ENCODE results near the gene JAG1.

The JAG1 gene

DNA sequence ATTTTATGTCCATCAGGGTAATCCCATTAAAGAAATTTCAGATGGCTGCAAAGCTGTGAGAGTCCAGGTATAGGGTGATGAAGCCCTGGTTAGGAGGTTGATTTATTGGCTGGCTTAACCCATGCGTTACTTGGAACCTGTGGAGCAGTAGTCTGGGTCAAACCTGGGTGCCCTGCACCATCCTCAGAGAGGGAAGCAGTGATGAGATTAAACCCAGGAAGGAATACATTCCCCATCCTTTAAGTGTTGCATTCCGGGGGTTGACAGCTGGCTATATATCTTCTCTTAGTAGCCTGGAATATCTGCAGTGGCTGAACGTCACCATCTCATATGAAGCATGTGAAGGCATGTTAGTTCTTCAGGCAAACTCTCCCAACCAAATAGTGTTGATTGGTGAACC lies 44.9 kb upstream of the JAG1 start:
- no peak for TF ChIP-seq RARB (CRISPR knock-in tag; IDR thresholded peaks at IDR 0.05)
- TF ChIP-seq ESRRG (CRISPR knock-in tag; IDR thresholded peaks at IDR 0.05) = no peak
- no peak for TF ChIP-seq OSR1 (CRISPR knock-in tag; IDR thresholded peaks at IDR 0.05)
- no peak for TF ChIP-seq TCF4 (CRISPR knock-in tag; IDR thresholded peaks at IDR 0.05; ENCODE audit: borderline replicate concordance)
- no peak for TF ChIP-seq TOX (CRISPR knock-in tag; IDR thresholded peaks at IDR 0.05; ENCODE audit: borderline replicate concordance)
- TF ChIP-seq, protein P1, sequence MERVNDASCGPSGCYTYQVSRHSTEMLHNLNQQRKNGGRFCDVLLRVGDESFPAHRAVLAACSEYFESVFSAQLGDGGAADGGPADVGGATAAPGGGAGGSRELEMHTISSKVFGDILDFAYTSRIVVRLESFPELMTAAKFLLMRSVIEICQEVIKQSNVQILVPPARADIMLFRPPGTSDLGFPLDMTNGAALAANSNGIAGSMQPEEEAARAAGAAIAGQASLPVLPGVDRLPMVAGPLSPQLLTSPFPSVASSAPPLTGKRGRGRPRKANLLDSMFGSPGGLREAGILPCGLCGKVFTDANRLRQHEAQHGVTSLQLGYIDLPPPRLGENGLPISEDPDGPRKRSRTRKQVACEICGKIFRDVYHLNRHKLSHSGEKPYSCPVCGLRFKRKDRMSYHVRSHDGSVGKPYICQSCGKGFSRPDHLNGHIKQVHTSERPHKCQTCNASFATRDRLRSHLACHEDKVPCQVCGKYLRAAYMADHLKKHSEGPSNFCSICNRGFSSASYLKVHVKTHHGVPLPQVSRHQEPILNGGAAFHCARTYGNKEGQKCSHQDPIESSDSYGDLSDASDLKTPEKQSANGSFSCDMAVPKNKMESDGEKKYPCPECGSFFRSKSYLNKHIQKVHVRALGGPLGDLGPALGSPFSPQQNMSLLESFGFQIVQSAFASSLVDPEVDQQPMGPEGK (CRISPR knock-in tag; IDR thresholded peaks at IDR 0.05; ENCODE audit: borderline replicate concordance) = no peak
- no peak for TF ChIP-seq BACH2 (CRISPR knock-in tag; IDR thresholded peaks at IDR 0.05; ENCODE audit: borderline replicate concordance)
- TF ChIP-seq PPARA (CRISPR knock-in tag; IDR thresholded peaks at IDR 0.05; ENCODE audit: borderline replicate concordance) = no peak
- TF ChIP-seq, protein P2, sequence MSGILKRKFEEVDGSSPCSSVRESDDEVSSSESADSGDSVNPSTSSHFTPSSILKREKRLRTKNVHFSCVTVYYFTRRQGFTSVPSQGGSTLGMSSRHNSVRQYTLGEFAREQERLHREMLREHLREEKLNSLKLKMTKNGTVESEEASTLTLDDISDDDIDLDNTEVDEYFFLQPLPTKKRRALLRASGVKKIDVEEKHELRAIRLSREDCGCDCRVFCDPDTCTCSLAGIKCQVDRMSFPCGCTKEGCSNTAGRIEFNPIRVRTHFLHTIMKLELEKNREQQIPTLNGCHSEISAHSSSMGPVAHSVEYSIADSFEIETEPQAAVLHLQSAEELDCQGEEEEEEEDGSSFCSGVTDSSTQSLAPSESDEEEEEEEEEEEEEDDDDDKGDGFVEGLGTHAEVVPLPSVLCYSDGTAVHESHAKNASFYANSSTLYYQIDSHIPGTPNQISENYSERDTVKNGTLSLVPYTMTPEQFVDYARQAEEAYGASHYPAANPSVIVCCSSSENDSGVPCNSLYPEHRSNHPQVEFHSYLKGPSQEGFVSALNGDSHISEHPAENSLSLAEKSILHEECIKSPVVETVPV (CRISPR knock-in tag; IDR thresholded peaks at IDR 0.05) = no peak

DNA sequence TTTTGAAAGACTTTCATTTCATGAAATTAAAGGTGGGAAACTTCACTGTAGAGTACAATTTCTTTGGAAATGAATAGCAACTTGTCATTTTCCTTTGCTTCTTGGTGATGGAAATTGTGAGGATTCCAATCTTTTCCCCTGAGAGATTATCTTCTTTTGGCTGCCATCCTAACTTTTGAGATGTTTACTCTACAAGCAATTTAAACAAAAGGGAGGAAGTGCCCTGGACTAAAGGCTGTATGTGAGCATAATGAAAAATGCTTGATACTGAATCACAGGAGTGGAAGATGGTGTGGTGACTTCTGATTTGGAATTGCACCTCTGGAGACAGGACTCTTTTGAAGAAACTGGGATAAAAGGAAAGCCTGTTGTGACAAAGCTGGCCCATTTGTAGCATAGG lies 43.1 kb upstream of the JAG1 start:
- no peak for ATAC-seq
- TF ChIP-seq, protein P2 (CRISPR knock-in tag; IDR thresholded peaks at IDR 0.05) = no peak
- TF ChIP-seq ISL1 (CRISPR knock-in tag; IDR thresholded peaks at IDR 0.05) = peak; percentile 61

More for the DNA sequence above, 44.9 kb upstream of the JAG1 start:
- peak; percentile 30; the same call in 1 of the 3 replicates for ATAC-seq

DNA sequence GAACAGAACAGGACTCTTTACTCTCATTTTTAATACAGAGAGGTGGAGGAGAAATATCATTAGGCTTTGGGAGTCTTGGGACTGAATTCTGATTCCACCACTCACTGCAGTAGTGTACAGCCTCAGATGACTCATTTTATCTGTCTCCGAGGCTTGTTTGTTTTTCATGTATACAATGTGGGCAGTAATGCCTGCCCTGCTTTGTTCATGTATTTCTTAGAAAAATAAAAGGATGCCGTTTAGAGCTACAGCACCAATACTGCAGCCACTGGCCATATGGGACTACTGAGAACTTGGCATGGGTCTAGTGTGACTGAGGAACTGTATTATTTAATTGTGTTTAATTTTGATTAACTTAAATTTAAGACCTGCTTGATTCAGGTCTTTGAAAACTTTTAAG lies 41.2 kb upstream of the JAG1 start:
- ATAC-seq = peak; percentile 75
- TF ChIP-seq, protein P2 (CRISPR knock-in tag; IDR thresholded peaks at IDR 0.05) = no peak
- TF ChIP-seq RARB (CRISPR knock-in tag; IDR thresholded peaks at IDR 0.05) = no peak
- TF ChIP-seq CSDC2 (CRISPR knock-in tag; IDR thresholded peaks at IDR 0.05) = no peak
- TF ChIP-seq ZNF70 (CRISPR knock-in tag; IDR thresholded peaks at IDR 0.05) = no peak
- no peak for TF ChIP-seq SNAI2 (CRISPR knock-in tag; IDR thresholded peaks at IDR 0.05)
- TF ChIP-seq, protein P3, sequence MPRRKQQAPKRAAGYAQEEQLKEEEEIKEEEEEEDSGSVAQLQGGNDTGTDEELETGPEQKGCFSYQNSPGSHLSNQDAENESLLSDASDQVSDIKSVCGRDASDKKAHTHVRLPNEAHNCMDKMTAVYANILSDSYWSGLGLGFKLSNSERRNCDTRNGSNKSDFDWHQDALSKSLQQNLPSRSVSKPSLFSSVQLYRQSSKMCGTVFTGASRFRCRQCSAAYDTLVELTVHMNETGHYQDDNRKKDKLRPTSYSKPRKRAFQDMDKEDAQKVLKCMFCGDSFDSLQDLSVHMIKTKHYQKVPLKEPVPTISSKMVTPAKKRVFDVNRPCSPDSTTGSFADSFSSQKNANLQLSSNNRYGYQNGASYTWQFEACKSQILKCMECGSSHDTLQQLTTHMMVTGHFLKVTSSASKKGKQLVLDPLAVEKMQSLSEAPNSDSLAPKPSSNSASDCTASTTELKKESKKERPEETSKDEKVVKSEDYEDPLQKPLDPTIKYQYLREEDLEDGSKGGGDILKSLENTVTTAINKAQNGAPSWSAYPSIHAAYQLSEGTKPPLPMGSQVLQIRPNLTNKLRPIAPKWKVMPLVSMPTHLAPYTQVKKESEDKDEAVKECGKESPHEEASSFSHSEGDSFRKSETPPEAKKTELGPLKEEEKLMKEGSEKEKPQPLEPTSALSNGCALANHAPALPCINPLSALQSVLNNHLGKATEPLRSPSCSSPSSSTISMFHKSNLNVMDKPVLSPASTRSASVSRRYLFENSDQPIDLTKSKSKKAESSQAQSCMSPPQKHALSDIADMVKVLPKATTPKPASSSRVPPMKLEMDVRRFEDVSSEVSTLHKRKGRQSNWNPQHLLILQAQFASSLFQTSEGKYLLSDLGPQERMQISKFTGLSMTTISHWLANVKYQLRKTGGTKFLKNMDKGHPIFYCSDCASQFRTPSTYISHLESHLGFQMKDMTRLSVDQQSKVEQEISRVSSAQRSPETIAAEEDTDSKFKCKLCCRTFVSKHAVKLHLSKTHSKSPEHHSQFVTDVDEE (CRISPR knock-in tag; IDR thresholded peaks at IDR 0.05) = no peak

DNA sequence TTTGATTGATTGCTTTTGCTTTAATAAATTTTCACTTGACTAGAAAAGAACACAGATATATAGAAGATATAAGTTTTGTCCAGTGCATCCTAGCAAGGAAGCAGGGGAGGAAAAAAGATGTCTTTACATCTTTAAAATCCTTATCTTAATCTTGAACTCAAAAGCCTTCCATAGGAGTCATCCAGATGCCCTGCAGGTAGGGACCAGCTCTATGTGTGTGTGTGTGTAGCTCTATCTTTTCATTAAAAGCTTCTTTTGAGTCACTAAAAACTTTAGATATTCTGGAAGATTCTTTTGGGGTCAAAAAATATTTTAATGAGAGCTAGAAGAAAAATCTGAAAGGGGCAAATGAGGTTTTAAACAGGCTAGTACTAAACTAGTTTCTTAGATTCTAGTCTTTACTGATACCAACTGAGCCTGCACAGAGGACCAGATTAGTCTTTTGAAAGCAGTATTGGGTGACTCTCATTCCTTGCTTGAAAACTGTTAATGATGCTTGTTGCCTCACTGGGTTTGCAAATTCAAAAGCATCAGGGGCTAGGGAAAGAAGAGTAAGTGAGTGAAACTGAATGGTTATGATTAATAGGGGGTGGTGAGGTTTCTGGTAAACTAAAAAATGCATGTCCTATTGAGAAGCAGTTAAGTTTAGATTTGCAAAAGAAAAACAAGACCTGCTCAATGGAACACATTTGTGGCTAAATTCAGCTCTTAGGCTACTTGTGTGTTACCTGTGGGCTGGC lies 40.6 kb upstream of the JAG1 start:
- no peak for ATAC-seq
- TF ChIP-seq, protein P3 (CRISPR knock-in tag; IDR thresholded peaks at IDR 0.05) = no peak
- TF ChIP-seq ZFP30 (CRISPR knock-in tag; IDR thresholded peaks at IDR 0.05) (no peak), ZFP3 (CRISPR knock-in tag; IDR thresholded peaks at IDR 0.05) (no peak), ZNF565 (CRISPR knock-in tag; conservative IDR thresholded peaks at IDR 0.05; ENCODE audit: low read depth) (no peak), PPARA (CRISPR knock-in tag; IDR thresholded peaks at IDR 0.05; ENCODE audit: borderline replicate concordance) (no peak), RARB (CRISPR knock-in tag; IDR thresholded peaks at IDR 0.05) (no peak), ZC3H10 (CRISPR knock-in tag; IDR thresholded peaks at IDR 0.05) (no peak), BACH2 (CRISPR knock-in tag; IDR thresholded peaks at IDR 0.05; ENCODE audit: borderline replicate concordance) (no peak), CSDC2 (CRISPR knock-in tag; IDR thresholded peaks at IDR 0.05) (no peak)
- TF ChIP-seq, protein P1 (CRISPR knock-in tag; IDR thresholded peaks at IDR 0.05; ENCODE audit: borderline replicate concordance) = no peak
- TF ChIP-seq, protein P2 (CRISPR knock-in tag; IDR thresholded peaks at IDR 0.05) = no peak
